Aorta (tissue), 5 donors: ENCODE results near the gene FAM193A. TPM values are rescaled to one million over a fixed set of nuclear protein-coding genes. Genes with fewer than 3 reads are reported as not detected.
"Not testable (repeated sequence)": the region's sequence is repeated elsewhere in the genome, so short reads cannot be mapped to it uniquely, and the experiment has no call there.

Experiments used
- ATAC-seq: fragments of 200-7000 bp; cut with Tn5 transposase; one replicate; pipeline ENCODE4 v1.9.1; 2022; ENCODE audit warnings: moderate library complexity; ENCODE audit not compliant: low FRiP score
- DNase-seq, 2 donors: peaks; one replicate each; pipeline ENCODE4 v3.0.0-alpha.2; 2020
- H3K27ac ChIP-seq, 2 donors: one replicate each; pipeline ENCODE4 v1.5.1; 2013; ENCODE audit warnings: low read length in 2 of 2, mild to moderate bottlenecking in 2 of 2, moderate library complexity in 2 of 2, control low read depth in 1 of 2, inconsistent platforms in 1 of 2, low read depth in 1 of 2
- H3K27me3 ChIP-seq, 2 donors: one replicate each; pipeline ENCODE4 v1.6.1; 2013; ENCODE audit warnings: control low read depth in 1 of 2, low read length in 1 of 2, mild to moderate bottlenecking in 1 of 2, moderate library complexity in 1 of 2; ENCODE audit not compliant: insufficient read depth in 2 of 2, control insufficient read depth in 1 of 2
- H3K36me3 ChIP-seq, 2 donors: one replicate each; pipeline ENCODE4 v1.6.1; 2013; ENCODE audit warnings: control low read depth in 1 of 2, low read length in 1 of 2, mild to moderate bottlenecking in 1 of 2; ENCODE audit not compliant: insufficient read depth in 2 of 2, control insufficient read depth in 1 of 2
- H3K4me1 ChIP-seq, 2 donors: one replicate each; pipeline ENCODE4 v1.6.1; 2013; ENCODE audit warnings: low read length in 2 of 2, control low read depth in 1 of 2, mild to moderate bottlenecking in 1 of 2, moderate library complexity in 1 of 2; ENCODE audit not compliant: insufficient read depth in 2 of 2, control insufficient read depth in 1 of 2
- H3K4me3 ChIP-seq, 2 donors: one replicate each; pipeline ENCODE4 v1.5.1; 2013; ENCODE audit warnings: low read length in 2 of 2, control low read depth in 1 of 2, mild to moderate bottlenecking in 1 of 2
- H3K9me3 ChIP-seq: one replicate; pipeline ENCODE4 v1.6.1; 2013; ENCODE audit warnings: mild to moderate bottlenecking, low read length; ENCODE audit not compliant: control insufficient read depth
- WGBS, 2 donors: extraction: QIAGEN DNeasy Blood & Tissue Kit; methylation state at CpG; one replicate each; pipeline ENCODE4 v1.1.7; 2013; 5-methylcytosine and 5-hydroxymethylcytosine counted together
- intact Hi-C, 2 donors: fragments of 100-400 bp; cut with DNase I; formaldehyde crosslinking; loops; one replicate each; pipeline versions ENCODE4 v1.14.2 to v1.15.0; 2022
- polyA plus RNA-seq, 2 donors: library from polyadenylated mRNA; stranded (reverse); fragments of 200-250 nt; gene quantifications; one replicate each; pipeline ENCODE4 v1.2.3, GENCODE V29; 2013
- total RNA-seq, 2 donors: library from RNA; stranded (reverse); fragmentation: NEBNext Ultra II Directional; extraction: Animal tissue kit (Norgen Biotek cat#: 25700); gene quantifications; one replicate each; pipeline ENCODE4 v1.2.1, GENCODE V29; 2021
- donor health status: healthy with polysubstance abuse.
- donor health status: Bipolar disorder and iron deficiency.
- donor health status: DM: no; HTN: no; CAD: no.
- donor health status: DM: no; HTN: no; CAD: no.
- donor health status: DM: yes; HTN: yes; CAD: no.

The FAM193A gene
- total and polyA plus RNA-seq, 4 donors: 4.6 to 41.6 (median 18.5) TPM

DNA sequence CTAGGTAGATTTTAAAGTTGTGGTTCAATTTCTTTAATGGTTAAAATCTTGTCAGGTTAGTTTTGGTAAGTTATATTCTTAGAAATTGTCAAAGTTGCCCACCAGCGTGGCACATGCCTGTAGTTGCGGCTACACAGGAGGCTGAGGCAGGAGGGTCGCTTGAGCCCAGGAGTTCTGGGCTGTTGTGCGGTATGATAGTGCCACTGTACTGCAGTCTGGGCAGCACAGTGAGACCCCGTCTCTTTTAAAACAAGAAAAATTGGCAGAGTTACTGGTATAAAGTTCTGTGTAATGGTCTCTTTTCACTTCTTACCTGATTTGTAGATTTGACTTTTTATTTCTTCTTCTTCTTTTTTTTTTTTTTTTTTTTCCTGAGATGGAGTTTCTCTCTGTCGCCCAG, 64.4 kb downstream of the FAM193A start:
- intact Hi-C loops: no loop called here
- DNase-seq: no peak
- H3K4me3 ChIP-seq: no peak overlapping the region
- no peaks in the 10 kb centered on the region for H3K27me3 ChIP-seq
- WGBS, 2 donors: 94% methylated on average over 6 of the region's 6 CpGs
- no peaks in the 10 kb centered on the region for H3K4me1 ChIP-seq
- ATAC-seq: no peak
- no peaks in the 10 kb centered on the region for H3K36me3 ChIP-seq
- no peaks in the 10 kb centered on the region for H3K9me3 ChIP-seq
- no peak overlapping the region for H3K27ac ChIP-seq

DNA sequence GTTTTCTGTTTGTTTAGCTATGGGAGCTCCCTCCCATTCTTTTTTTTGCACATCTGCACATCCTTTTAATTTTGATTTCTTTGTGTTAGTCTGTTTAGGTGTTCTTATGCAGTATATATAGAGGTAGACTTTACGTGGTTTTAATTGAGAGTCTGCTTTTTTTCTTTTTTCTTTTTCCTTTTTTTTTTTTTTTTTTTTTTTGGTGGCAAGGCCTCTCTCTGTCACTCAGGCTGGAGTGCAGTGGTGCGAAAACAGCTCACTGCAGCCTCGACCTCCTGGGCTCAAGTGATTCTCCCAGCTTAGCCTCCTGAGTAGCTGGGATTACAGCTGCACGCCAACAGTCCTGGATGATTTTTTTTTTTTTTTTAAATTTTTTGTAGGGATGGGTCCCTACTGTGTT, 68.2 kb downstream of the FAM193A start:
- Histone ChIP-seq H3K27me3 (no peaks in the 10 kb centered on the region), H3K27ac (no peak overlapping the region), H3K4me3 (no peak overlapping the region), H3K9me3 (no peaks in the 10 kb centered on the region), H3K4me1 (no peaks in the 10 kb centered on the region), H3K36me3 (no peaks in the 10 kb centered on the region)
- intact Hi-C loops: no loop called here
- DNase-seq: no peak
- WGBS, 2 donors: 84 to 86% methylated on average over 4 of the region's 4 CpGs
- ATAC-seq: no peak

DNA sequence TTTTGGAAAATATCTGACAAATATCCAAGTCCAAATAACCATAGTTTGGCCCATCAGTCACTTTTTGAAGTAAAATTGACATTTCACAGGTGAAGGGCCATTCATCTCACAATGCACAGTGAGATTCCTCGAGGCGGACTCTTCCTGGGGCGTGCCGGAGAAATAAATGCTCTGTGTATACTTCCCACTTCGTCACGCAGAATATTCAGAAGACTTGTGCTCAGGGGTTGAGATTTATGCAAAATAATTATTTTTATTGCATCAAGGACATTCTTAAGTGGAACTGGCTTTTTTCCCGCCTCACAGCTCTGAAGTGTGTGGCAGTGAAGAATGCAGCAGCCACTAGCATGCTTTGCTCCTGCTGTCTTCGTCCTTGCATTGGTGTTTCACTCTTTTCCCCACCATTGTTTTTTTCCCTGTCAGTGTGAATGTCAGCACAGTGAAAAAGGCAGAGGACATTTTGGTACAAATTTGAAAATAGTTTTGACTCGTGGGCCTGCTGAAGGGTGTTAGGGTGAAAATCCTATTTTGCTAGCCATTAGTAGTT, 70.6 kb downstream of the FAM193A start:
- ATAC-seq (no peak), DNase-seq (no peak)
- Histone ChIP-seq H3K9me3 (no peaks in the 10 kb centered on the region), H3K36me3 (no peaks in the 10 kb centered on the region), H3K27ac (no peak overlapping the region), H3K27me3 (no peaks in the 10 kb centered on the region), H3K4me3 (no peak overlapping the region), H3K4me1 (no peaks in the 10 kb centered on the region)
- intact Hi-C loops: no loop called here
- 81% methylated on average over 9 of the region's 9 CpGs for WGBS, 2 donors

DNA sequence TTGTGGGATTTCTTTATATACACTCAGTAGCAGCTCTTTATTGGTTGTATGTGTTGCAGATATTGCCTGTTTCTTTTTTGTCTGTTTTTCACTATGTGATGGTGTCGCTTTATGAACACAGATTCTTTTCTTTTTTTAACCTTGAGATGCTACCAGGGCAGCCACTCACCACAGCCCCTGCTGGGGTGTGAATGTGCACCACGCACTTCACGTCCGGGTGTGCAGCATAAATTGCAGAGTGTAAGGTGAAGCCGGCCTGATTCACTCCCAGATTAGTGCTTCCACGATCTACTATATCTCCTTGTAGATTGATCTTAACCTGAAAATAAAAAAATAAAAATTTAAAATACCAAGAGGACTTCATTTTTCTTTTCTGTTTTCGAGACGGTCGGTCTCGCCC, 71.4 kb downstream of the FAM193A start:
- ATAC-seq (no peak), DNase-seq (no peak)
- Histone ChIP-seq H3K4me3 (no peak overlapping the region), H3K9me3 (no peaks in the 10 kb centered on the region), H3K36me3 (no peaks in the 10 kb centered on the region), H3K4me1 (no peaks in the 10 kb centered on the region), H3K27ac (no peak overlapping the region), H3K27me3 (no peaks in the 10 kb centered on the region)
- WGBS, 2 donors: 93 to 94% methylated on average over 10 of the region's 10 CpGs
- intact Hi-C loops: no loop called here

DNA sequence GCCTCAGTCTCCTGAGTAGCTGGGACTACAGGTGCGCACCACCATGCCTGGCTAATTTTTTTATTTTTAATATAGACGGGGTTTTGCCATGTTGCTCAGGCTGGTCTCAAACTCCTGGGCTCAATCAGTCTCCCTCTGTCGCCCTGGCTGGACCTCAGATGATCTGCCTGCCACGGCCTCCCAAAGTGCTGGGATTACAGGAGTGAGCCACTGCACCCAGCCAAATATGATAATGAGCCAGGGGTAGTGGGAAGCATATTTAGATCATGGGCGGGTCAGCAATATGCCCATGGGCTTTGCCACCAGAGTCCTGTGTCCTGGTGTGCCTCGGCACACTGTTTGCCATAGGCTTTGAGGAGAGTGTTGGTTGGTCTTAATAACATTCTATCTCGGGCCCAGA, 71.8 kb downstream of the FAM193A start:
- no peak overlapping the region for H3K27ac ChIP-seq
- H3K27me3 ChIP-seq: no peaks in the 10 kb centered on the region
- WGBS, 2 donors: 89% methylated on average over 7 of the region's 7 CpGs
- no peak overlapping the region for H3K4me3 ChIP-seq
- ATAC-seq (no peak), DNase-seq (no peak)
- H3K36me3 ChIP-seq: no peaks in the 10 kb centered on the region
- intact Hi-C loops: no loop called here
- H3K9me3 ChIP-seq: no peaks in the 10 kb centered on the region
- H3K4me1 ChIP-seq: no peaks in the 10 kb centered on the region

DNA sequence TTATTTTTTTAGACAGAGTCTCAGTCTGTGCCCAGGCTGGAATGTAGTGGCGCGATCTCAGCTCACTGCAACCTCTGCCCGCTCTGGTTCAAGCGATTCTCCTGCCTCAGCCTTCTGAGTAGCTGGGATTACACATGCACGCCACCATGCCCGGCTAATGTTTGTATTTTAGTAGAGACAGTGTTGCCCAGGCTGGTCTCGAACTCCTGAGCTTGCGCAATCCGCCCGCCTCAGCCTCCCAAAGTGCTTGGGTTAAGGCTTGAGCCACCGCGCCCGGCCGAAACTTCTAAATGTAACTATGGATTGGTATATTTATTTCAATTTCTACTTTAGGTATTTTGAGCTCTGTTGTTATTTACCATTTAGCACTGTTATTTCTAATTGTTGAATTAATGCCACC, 79.4 kb downstream of the FAM193A start:
- intact Hi-C loops: no loop called here
- no peaks in the 10 kb centered on the region for H3K9me3 ChIP-seq
- ATAC-seq: no peak
- H3K4me3 ChIP-seq: no peak overlapping the region
- DNase-seq: no peak
- H3K27ac ChIP-seq: no peak overlapping the region
- no peaks in the 10 kb centered on the region for H3K4me1 ChIP-seq
- WGBS, 2 donors: 96 to 97% methylated on average over 14 of the region's 14 CpGs
- no peaks in the 10 kb centered on the region for H3K36me3 ChIP-seq
- no peaks in the 10 kb centered on the region for H3K27me3 ChIP-seq

DNA sequence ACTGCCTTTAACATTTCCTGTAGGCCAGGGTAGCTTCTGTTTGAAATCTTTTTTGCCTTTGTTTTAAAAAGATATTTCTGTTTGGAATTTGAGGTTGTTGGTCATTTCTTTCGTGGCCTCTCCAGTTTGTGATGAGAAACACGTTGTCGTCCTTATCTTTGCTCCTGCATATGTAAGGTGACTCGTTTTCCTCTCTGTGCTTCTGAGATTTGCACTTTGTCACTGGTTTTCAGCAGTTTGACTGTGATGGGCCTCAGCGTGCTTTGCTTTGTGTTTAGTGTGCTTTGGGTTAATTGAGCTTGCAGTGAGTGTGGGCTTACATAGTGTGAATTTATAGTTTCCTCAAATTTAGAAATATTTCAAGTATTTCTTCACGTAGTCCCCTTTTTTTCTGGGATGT, 81.5 kb downstream of the FAM193A start:
- ATAC-seq (no peak), DNase-seq (no peak)
- no peaks in the 10 kb centered on the region for H3K4me1 ChIP-seq
- H3K4me3 ChIP-seq: no peak overlapping the region
- 69 to 73% methylated on average over 6 of the region's 6 CpGs for WGBS, 2 donors
- H3K27me3 ChIP-seq: no peaks in the 10 kb centered on the region
- intact Hi-C loops: no loop called here
- no peaks in the 10 kb centered on the region for H3K9me3 ChIP-seq
- no peak overlapping the region for H3K27ac ChIP-seq
- H3K36me3 ChIP-seq: no peaks in the 10 kb centered on the region

DNA sequence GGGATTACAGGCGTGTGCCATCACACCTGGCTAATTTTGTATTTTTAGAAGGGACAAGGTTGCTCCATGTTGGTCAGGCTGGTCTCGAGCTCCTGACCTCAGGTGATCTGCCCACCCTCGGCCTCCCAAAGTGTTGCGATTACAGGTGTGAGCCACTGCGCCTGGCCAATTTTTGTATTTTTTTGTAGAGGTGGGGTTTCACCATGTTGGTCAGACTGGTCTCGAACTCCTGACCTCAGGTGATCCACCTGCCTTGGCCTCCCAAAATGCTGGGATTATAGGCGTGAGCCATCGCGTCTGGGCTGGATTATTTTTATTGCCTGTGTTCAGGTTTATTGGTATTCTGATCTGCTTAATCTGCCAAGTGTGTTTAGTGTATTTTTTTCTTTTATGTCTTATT, 82.3 kb downstream of the FAM193A start:
- H3K27ac ChIP-seq, H3K4me1 ChIP-seq, H3K4me3 ChIP-seq, DNase-seq, H3K36me3 ChIP-seq, H3K9me3 ChIP-seq, ATAC-seq, H3K27me3 ChIP-seq, intact Hi-C loops: not testable (repeated sequence)
- WGBS, 2 donors: 96% methylated on average over 9 of the region's 9 CpGs

DNA sequence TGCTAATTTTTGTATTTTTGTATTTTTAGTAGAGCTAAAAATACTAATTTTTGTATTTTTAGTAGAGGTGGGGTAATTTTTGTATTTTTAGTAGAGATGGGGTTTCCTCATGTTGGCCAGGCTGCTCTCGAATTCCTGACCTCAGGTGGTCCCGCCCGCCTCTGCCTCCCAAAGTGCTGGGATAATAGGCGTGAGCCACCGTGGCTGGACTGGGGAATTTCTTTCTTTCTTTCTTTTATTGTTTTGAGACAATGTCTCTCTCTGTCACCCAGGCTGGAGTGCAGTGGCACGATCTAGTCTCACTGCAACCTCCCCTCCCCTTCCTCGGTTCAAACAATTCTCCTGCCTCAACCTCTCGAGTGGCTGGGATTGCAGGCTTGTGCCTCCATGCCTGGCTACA, 83.0 kb downstream of the FAM193A start:
- Histone ChIP-seq H3K9me3 (no peaks in the 10 kb centered on the region), H3K27me3 (no peaks in the 10 kb centered on the region), H3K36me3 (no peaks in the 10 kb centered on the region), H3K4me3 (no peak overlapping the region), H3K4me1 (no peaks in the 10 kb centered on the region), H3K27ac (no peak overlapping the region)
- ATAC-seq: no peak
- peak in 1 of 2 donors; percentile 24 for DNase-seq
- intact Hi-C loops: no loop called here
- WGBS, 2 donors: 90 to 95% methylated on average over 8 of the region's 8 CpGs
